Gastroesophageal sphincter (tissue), 4 donors: Measurements from ENCODE around the gene NKD1. TPM values are rescaled to one million over a fixed set of nuclear protein-coding genes. Genes with fewer than 3 reads are reported as not detected.

Experiments
- ATAC-seq: fragments of 150-250 bp; one replicate; pipeline ENCODE4 v1.9.1; 2016; ENCODE audit warnings: mild to moderate bottlenecking, moderate library complexity
- H3K27ac ChIP-seq, 4 donors: fragments of 200-600 bp; sonication (generic) in 3 of 4; 1 replicate in 3 of 4; 2 replicates in 1 of 4; pipeline ENCODE4 v1.5.1; 2016 to 2019
- H3K27me3 ChIP-seq: fragments of 200-600 bp; sonication (generic); one replicate; pipeline ENCODE4 v1.5.1; 2019
- H3K36me3 ChIP-seq, 2 donors: fragments of 200-600 bp; sonication (generic); one replicate each; pipeline ENCODE4 v1.5.1; 2019; ENCODE audit warnings: control low read depth in 1 of 2
- H3K4me1 ChIP-seq, 3 donors: fragments of 200-600 bp; sonication (generic); 1 replicate in 2 of 3; 2 replicates in 1 of 3; pipeline ENCODE4 v1.5.1; 2016 to 2019; ENCODE audit warnings: control low read depth in 2 of 3
- H3K4me3 ChIP-seq, 2 donors: fragments of 200-600 bp; sonication (generic); one replicate each; pipeline ENCODE4 v1.5.1; 2019; ENCODE audit warnings: mild to moderate bottlenecking in 1 of 2, moderate library complexity in 1 of 2
- H3K9me3 ChIP-seq, 3 donors: fragments of 200-600 bp; sonication (generic); one replicate each; pipeline ENCODE4 v1.5.1; 2017 to 2019; ENCODE audit warnings: control low read depth in 2 of 3
- EP300 ChIP-seq: sonication (generic); formaldehyde crosslinking; IDR thresholded peaks from one replicate; pipeline ENCODE4 v1.6.1; 2017; ENCODE audit warnings: antibody characterized with exemption, mild to moderate bottlenecking
- POLR2A ChIP-seq, 2 donors: fragments of 450-650 bp; IDR thresholded peaks; one replicate each; pipeline ENCODE4 v1.6.1; 2017; ENCODE audit warnings: antibody characterized with exemption in 2 of 2, mild to moderate bottlenecking in 2 of 2, moderate library complexity in 1 of 2
- POLR2AphosphoS5 ChIP-seq: sonication (generic); formaldehyde crosslinking; IDR thresholded peaks from one replicate; pipeline ENCODE4 v1.6.1; 2017; ENCODE audit warnings: antibody characterized with exemption
- WGBS, 2 donors: methylation state at CpG; one replicate each; pipeline ENCODE4 v1.1.5; 2018; ENCODE audit warnings: low coverage in 1 of 2; 5-methylcytosine and 5-hydroxymethylcytosine counted together
- total RNA-seq, 4 donors: library from RNA; depleted of rRNA; stranded (reverse); fragments of >200 nt; gene quantifications; one replicate each; pipeline ENCODE4 v1.1.0, GENCODE V29; 2016
- TF ChIP-seq, protein P1 (sequence below), 4 experiments: fragments of 200-600 bp in 2 of 4; fragments of 450-650 bp in 2 of 4; sonication (generic) in 1 of 4; IDR thresholded peaks; one replicate each; pipeline ENCODE4 v1.5.1; 2017 to 2019; ENCODE audit warnings: antibody characterized with exemption in 4 of 4, mild to moderate bottlenecking in 2 of 4, moderate library complexity in 2 of 4

NKD1 gene
- total RNA-seq, 4 donors from 2014 or later = 27.7 to 69.2 (median 48.7) TPM

DNA sequence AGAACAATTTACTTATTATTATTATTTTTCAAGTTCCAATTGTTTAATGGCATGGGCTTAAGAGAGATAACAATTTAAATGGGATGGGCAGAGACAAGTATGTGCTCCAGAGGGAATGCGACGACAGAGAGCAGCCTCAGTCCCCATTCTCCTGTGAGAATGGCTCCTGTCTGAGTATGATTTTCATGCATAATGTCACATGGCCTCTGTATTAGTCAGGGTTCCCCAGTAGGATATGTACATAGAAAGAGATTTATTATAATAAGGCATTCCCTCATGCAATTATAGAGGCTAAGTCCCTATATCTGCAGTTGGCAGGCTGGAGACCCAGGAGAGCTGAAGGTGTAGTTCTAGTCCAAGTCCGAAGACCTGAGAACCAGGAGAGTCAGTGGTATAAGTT, 22.9 kb upstream of the NKD1 start:
- WGBS, 2 donors = 96 to 100% methylated on average over 2 to 3 of the region's 3 CpGs
- Histone ChIP-seq H3K27ac (no peak overlapping the region), H3K36me3 (no peaks in the 10 kb centered on the region), H3K4me3 (no peak overlapping the region), H3K4me1 (no peaks in the 10 kb centered on the region), H3K27me3 (no peaks in the 10 kb centered on the region), H3K9me3 (peaks cover 0 to 19% (median 0%) of the 10 kb centered on the region in 3 donors)
- TF ChIP-seq POLR2A (IDR thresholded peaks at IDR 0.05) (no peak), POLR2AphosphoS5 (no peak), EP300 (no peak)
- TF ChIP-seq, protein P1, sequence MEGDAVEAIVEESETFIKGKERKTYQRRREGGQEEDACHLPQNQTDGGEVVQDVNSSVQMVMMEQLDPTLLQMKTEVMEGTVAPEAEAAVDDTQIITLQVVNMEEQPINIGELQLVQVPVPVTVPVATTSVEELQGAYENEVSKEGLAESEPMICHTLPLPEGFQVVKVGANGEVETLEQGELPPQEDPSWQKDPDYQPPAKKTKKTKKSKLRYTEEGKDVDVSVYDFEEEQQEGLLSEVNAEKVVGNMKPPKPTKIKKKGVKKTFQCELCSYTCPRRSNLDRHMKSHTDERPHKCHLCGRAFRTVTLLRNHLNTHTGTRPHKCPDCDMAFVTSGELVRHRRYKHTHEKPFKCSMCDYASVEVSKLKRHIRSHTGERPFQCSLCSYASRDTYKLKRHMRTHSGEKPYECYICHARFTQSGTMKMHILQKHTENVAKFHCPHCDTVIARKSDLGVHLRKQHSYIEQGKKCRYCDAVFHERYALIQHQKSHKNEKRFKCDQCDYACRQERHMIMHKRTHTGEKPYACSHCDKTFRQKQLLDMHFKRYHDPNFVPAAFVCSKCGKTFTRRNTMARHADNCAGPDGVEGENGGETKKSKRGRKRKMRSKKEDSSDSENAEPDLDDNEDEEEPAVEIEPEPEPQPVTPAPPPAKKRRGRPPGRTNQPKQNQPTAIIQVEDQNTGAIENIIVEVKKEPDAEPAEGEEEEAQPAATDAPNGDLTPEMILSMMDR (IDR thresholded peaks at IDR 0.05) = no peak
- ATAC-seq = no peak

DNA sequence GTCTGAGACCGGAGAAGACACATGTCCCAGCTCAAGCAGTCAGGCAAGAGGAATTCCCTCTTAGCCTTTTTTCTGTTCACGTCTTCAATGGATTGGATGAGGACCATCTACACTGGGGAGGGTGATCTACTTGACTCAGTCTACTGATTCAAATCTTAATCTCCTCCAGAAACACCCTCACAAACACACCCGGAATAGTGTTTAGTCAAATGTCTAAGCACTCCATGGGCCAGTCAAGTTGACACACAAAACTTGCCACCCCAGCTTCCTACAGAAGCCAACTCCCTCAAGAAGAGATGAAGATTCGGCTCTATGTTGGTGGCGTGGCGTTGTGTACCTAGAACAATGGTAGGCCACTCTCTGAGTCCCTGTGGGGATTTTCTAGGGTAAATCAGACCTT, 22.5 kb upstream of the NKD1 start:
- Histone ChIP-seq H3K4me3 (no peak overlapping the region), H3K27me3 (no peaks in the 10 kb centered on the region), H3K27ac (no peak overlapping the region), H3K36me3 (no peaks in the 10 kb centered on the region), H3K4me1 (no peaks in the 10 kb centered on the region), H3K9me3 (peaks cover 0 to 24% (median 0%) of the 10 kb centered on the region in 3 donors)
- ATAC-seq = no peak
- WGBS, 2 donors = 92 to 94% methylated on average over 4 to 6 of the region's 6 CpGs
- TF ChIP-seq POLR2A (IDR thresholded peaks at IDR 0.05) = no peak
- no peak for TF ChIP-seq POLR2AphosphoS5
- TF ChIP-seq, protein P1 (IDR thresholded peaks at IDR 0.05) = no peak
- TF ChIP-seq EP300 = no peak

DNA sequence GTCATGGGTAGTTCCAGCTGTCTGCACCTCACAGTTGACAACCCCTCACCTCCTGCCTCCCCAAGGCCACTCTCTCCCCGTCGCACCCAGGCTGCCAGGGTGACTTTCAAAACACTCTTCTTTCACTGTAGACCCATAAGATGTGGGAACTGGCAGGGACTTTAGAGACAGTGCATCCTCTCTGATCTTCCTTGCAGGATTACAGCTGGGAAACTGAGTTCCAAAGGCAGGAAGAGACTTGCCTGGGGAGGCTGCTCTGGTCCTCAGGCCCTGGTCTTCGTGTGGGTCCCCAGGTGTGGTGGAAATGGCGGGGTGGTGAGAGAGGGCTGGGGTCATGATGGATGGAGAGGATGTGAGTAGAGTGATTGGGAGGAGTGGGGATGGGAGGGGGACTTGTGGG, 21.9 kb upstream of the NKD1 start:
- Histone ChIP-seq H3K4me3 (no peak overlapping the region), H3K4me1 (no peaks in the 10 kb centered on the region), H3K27ac (no peak overlapping the region), H3K36me3 (no peaks in the 10 kb centered on the region), H3K27me3 (no peaks in the 10 kb centered on the region), H3K9me3 (peaks cover 0 to 24% (median 0%) of the 10 kb centered on the region in 3 donors)
- 60 to 80% methylated on average over 1 to 2 of the region's 4 CpGs for WGBS, 2 donors
- TF ChIP-seq POLR2A (IDR thresholded peaks at IDR 0.05) (no peak), POLR2AphosphoS5 (no peak), EP300 (no peak)
- TF ChIP-seq, protein P1 (IDR thresholded peaks at IDR 0.05) = no peak
- ATAC-seq = no peak

- Histone ChIP-seq H3K36me3 (no peaks in the 10 kb centered on the region), H3K27me3 (no peaks in the 10 kb centered on the region), H3K27ac (no peak overlapping the region), H3K4me3 (no peak overlapping the region), H3K9me3 (peaks cover 0 to 24% (median 0%) of the 10 kb centered on the region in 3 donors), H3K4me1 (no peaks in the 10 kb centered on the region)
- WGBS, 2 donors = 100% methylated on average over 2 of the region's 6 CpGs; no CpG with 5 or more reads in 1 of the 2 donors
- no peak for ATAC-seq
- TF ChIP-seq EP300 (no peak), POLR2A (IDR thresholded peaks at IDR 0.05) (no peak), POLR2AphosphoS5 (no peak)
Observed at GRCh38 chr16:50526796-50527195, 21.4 kb upstream of the NKD1 start.

- Histone ChIP-seq H3K4me1 (no peaks in the 10 kb centered on the region), H3K36me3 (no peaks in the 10 kb centered on the region), H3K27ac (no peak overlapping the region), H3K4me3 (no peak overlapping the region), H3K27me3 (no peaks in the 10 kb centered on the region), H3K9me3 (peaks cover 0 to 24% (median 0%) of the 10 kb centered on the region in 3 donors)
- no peak for TF ChIP-seq POLR2AphosphoS5
- TF ChIP-seq, protein P1 (IDR thresholded peaks at IDR 0.05) = no peak
- no peak for TF ChIP-seq EP300
- no peak for TF ChIP-seq POLR2A (IDR thresholded peaks at IDR 0.05)
- 43 to 100% methylated on average over 1 of the region's 1 CpG for WGBS, 2 donors
- no peak for ATAC-seq
Observed at GRCh38 chr16:50528820-50529219, 19.4 kb upstream of the NKD1 start.
